GM18873 (cell line): ENCODE measurements around the gene MAP3K4.
A peak's percentile ranks its signal among the peaks of the same experiment; 100 is the strongest.
"Not testable (repeated sequence)": the region's sequence is repeated elsewhere in the genome, so short reads cannot be mapped to it uniquely, and the experiment has no call there.

Source experiments
- ATAC-seq: cut with Tn5 transposase; IDR thresholded peaks from one replicate; pipeline ENCODE4 v1.9.1; 2021; ENCODE audit warnings: mild to moderate bottlenecking, moderate library complexity, moderate number of reproducible peaks; ENCODE audit not compliant: unreplicated experiment, low FRiP score

Gene MAP3K4

GRCh38 chr6:160971171-160971570 lies 20.4 kb upstream of the MAP3K4 start:
- no peak for ATAC-seq

- ATAC-seq = no peak
These were observed 19.5 kb upstream of the MAP3K4 start for GRCh38 chr6:160972111-160972510.

- not testable (repeated sequence) for ATAC-seq
These were observed 19.0 kb upstream of the MAP3K4 start for GRCh38 chr6:160972594-160972993.

GRCh38 chr6:160973311-160974250 lies 18.0 kb upstream of the MAP3K4 start:
- ATAC-seq = no peak

- ATAC-seq = no peak
These were observed 17.2 kb upstream of the MAP3K4 start for GRCh38 chr6:160974304-160974771.

GRCh38 chr6:160975162-160975561 lies 16.4 kb upstream of the MAP3K4 start:
- no peak for ATAC-seq

GRCh38 chr6:160975961-160976360 lies 15.6 kb upstream of the MAP3K4 start:
- ATAC-seq = not testable (repeated sequence)

GRCh38 chr6:160978141-160978901 lies 13.2 kb upstream of the MAP3K4 start:
- no peak for ATAC-seq

GRCh38 chr6:160979061-160979708 lies 12.4 kb upstream of the MAP3K4 start:
- ATAC-seq = no peak

- ATAC-seq = not testable (repeated sequence)
These were observed 8.1 kb upstream of the MAP3K4 start for GRCh38 chr6:160983377-160983948.

GRCh38 chr6:160986851-160987250 lies 4.7 kb upstream of the MAP3K4 start:
- ATAC-seq = no peak

GRCh38 chr6:160987265-160987664 lies 4.3 kb upstream of the MAP3K4 start:
- no peak for ATAC-seq

GRCh38 chr6:160990847-160991405 lies 643 bp upstream of the MAP3K4 start:
- ATAC-seq = no peak

- ATAC-seq = peak; percentile 37
These were observed 751 bp downstream of the MAP3K4 start for GRCh38 chr6:160992061-160992979.

- ATAC-seq = no peak
These were observed 1.4 kb downstream of the MAP3K4 start for GRCh38 chr6:160992980-160993314.

- no peak for ATAC-seq
These were observed 3.7 kb downstream of the MAP3K4 start for GRCh38 chr6:160995271-160995670.

GRCh38 chr6:160996131-160996601 lies 4.6 kb downstream of the MAP3K4 start:
- no peak for ATAC-seq

- ATAC-seq = no peak
These were observed 6.6 kb downstream of the MAP3K4 start for GRCh38 chr6:160998217-160998616.

GRCh38 chr6:160998766-160999165 lies 7.2 kb downstream of the MAP3K4 start:
- ATAC-seq = no peak
